Measurements from ENCODE around the gene BBLN.
"Not testable (repeated sequence)": the region's sequence is repeated elsewhere in the genome, so short reads cannot be mapped to it uniquely, and the experiment has no call there.

The BBLN gene

DNA sequence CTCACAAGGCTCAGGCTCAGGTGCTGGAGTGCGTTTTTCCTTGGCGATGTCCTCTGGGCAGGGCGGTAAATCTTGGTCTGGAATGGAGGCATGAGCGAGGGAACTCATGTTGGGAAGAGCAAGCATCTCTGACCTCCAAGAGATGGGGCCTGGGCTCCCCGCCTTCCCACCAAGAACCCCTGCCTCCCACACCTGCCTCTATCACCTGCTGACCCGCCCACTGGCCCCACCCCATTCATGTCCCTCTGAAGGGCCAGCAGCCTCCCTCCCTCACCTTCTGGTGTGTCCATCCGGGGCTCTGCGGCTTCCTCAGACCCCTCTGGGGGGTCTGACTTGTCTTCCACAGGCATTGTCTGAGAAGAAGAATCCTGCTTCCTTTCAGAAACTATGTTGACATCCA, 20.4 kb downstream of the BBLN start:
- no peak for DNase-seq (ENCODE audit: low read depth)
- no peak overlapping the region for H3K4me3 ChIP-seq (ENCODE audit: low read depth, low read length)
- TF ChIP-seq, protein P1, sequence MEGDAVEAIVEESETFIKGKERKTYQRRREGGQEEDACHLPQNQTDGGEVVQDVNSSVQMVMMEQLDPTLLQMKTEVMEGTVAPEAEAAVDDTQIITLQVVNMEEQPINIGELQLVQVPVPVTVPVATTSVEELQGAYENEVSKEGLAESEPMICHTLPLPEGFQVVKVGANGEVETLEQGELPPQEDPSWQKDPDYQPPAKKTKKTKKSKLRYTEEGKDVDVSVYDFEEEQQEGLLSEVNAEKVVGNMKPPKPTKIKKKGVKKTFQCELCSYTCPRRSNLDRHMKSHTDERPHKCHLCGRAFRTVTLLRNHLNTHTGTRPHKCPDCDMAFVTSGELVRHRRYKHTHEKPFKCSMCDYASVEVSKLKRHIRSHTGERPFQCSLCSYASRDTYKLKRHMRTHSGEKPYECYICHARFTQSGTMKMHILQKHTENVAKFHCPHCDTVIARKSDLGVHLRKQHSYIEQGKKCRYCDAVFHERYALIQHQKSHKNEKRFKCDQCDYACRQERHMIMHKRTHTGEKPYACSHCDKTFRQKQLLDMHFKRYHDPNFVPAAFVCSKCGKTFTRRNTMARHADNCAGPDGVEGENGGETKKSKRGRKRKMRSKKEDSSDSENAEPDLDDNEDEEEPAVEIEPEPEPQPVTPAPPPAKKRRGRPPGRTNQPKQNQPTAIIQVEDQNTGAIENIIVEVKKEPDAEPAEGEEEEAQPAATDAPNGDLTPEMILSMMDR (IDR thresholded peaks at IDR 0.05; ENCODE audit: insufficient read depth, low read depth, low read length, missing control alignments): no peak

DNA sequence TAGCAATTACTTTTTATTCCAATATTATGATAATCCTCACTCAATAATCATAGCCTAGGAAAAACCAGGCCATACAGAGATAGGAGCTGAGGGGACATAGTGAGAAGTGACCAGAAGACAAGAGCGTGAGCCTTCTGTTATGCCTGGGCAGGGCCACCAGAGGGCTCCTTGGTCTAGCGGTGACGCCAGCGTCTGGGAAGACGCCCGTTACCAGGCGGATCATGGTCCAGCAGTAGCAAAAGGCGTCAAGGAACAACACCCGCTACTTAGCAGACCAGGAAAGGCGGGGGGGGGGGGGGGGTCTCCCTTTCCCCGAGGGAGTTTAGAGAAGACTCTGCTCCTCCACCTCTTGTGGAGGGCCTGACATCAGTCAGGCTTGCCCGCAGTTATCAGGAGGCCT, 21.4 kb downstream of the BBLN start:
- DNase-seq (ENCODE audit: low read depth); H3K4me3 ChIP-seq (ENCODE audit: low read depth, low read length): not testable (repeated sequence)

DNA sequence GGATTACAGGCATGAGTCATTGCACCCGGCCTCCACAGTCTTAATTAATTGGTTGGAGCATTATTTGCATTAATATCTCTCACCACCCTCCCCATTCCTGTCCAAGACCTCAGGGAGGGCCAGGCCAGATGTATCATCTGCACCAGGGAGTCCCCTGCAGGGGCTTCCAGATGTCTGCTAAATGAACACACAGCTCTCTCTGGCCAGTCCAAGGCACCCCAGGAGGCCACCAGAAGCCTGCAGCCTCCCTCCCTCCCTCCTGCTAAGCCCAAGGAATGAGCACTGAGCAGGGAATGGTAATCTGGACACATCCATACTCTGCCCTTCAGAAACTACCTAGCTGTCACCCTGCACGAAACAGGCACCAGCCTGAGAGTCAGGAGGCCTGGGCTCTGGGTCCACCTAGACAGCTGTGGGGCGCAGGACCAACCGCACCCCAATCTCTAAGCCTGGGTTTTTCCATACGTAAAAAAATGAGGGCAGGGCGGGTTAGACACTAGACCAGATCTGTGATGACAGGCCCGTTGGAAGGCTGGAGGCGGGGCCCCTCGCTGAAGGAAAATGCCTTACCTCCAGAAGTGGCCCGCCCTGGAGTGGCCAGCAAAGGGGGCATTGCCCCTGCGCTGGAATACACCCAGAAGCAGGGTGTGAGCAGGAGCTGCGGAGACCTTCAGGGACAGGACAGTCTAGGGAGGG, 23.0 kb downstream of the BBLN start:
- DNase-seq (ENCODE audit: low read depth): no peak

DNA sequence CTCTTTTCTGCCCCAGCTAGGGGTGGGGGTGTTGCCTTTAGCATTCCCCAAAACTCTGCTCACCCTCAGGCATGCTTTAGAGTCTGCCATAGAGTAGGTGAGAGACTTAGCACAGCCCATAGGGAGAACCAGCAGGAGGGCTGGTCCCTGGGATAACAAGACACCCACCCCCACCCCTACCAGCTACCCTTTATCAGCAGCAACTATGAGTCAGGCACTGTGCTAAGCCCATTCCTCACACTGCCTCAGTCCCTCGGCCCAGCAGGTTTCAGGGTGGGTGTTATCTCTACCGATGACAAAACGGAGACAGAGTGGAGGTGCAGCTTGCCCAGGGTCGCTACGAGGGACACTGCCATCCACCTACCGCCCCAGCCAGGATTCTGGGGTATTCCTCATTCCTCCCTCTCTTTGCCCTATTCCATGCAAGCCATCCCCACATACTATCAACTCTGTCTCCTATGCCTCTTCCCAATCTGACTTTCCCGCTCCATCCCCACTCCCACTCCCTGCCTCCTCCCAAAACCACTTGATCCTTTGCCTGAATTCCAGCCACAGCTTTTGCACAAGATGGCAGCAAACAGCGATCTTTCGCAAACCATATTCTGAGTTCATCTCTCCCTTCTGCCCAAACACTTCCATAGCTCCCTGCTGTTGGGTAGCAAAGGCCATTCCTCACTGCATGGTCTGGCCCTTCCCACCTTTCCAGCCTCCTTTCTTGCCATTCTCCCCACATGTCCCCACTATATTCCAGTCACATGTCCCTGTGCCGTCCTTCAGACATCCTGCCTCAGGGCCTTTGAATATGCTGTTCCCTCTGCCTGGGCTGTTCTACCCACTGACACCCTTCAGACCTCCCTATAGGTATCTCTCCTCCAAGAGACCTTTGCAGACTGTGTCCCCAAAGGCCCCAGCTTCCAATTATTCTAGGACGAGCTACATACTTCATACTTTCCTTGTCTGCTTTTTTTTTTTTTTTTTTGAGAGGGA, 26.2 kb downstream of the BBLN start:
- DNase-seq (ENCODE audit: low read depth): no peak
- TF ChIP-seq, protein P1 (IDR thresholded peaks at IDR 0.05; ENCODE audit: insufficient read depth, low read depth, low read length, missing control alignments): no peak

More for the DNA sequence above, 23.0 kb downstream of the BBLN start:
- H3K4me3 ChIP-seq (ENCODE audit: low read depth, low read length): no peak overlapping the region
- TF ChIP-seq, protein P1 (IDR thresholded peaks at IDR 0.05; ENCODE audit: insufficient read depth, low read depth, low read length, missing control alignments): no peak

DNA sequence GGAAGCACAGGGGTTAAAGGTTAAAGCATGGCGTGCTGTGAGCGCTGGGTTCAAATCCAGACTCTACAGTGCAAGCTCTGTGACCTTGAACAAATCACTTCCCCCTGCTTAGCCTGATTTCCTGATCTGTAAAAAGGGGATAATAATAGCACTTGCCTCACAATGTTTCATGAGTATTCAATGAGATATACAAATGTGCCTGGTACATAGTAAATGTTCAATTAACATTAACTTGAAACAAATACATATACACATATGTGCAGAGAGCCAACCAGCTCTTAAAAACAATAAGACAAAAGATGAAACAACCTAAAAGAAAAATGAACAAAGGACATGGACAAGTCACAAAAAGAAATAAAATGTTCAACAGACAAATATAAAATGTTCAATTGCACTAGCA, 27.3 kb downstream of the BBLN start:
- no peak for DNase-seq (ENCODE audit: low read depth)
- TF ChIP-seq, protein P1 (IDR thresholded peaks at IDR 0.05; ENCODE audit: insufficient read depth, low read depth, low read length, missing control alignments): no peak
- no peak overlapping the region for H3K4me3 ChIP-seq (ENCODE audit: low read depth, low read length)

More for the DNA sequence above, 26.2 kb downstream of the BBLN start:
- H3K4me3 ChIP-seq (ENCODE audit: low read depth, low read length): no peak overlapping the region

DNA sequence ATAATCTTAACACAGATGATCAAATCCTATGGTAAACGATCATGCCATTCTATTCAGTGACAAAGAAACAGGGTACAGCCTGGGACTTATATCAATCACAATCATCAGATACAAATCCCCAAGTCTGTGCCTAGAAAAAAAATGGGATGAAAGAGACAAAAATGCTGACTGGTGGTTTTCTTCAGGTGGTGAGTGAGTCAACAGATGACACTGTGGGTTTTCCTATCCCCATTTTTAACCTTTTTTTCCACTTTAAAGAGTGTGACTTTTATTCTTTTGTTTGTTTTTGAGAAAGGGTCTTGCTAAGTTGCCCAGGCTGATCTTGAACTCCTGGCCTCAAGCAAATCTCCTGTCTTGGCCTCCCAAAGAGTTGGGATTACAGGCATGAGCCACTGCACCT, 28.1 kb downstream of the BBLN start:
- DNase-seq (ENCODE audit: low read depth): no peak
- TF ChIP-seq, protein P1 (IDR thresholded peaks at IDR 0.05; ENCODE audit: insufficient read depth, low read depth, low read length, missing control alignments): no peak
- H3K4me3 ChIP-seq (ENCODE audit: low read depth, low read length): no peak overlapping the region

DNA sequence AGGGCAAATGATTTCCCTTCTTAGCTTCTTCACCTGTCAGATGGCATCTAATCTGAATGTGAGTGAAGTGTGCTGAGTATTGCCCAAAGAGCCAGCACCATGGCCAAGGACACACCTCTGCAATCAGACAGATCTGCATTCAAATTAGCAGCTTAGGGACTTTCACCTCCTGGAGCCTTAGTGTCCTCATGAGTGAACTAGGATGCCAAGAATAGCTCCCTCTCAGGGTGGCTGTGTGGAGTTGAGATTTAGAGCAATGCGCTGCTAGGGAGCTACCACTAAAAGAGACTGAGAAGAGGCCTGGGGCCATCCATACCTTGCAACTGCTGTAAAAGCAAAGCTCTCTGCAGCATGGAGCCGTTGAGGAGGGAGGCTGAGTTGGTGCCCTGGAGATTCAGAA, 29.9 kb downstream of the BBLN start:
- TF ChIP-seq, protein P1 (IDR thresholded peaks at IDR 0.05; ENCODE audit: insufficient read depth, low read depth, low read length, missing control alignments): no peak
- H3K4me3 ChIP-seq (ENCODE audit: low read depth, low read length): no peak overlapping the region

More for the DNA sequence above, 29.9 kb downstream of the BBLN start:
- DNase-seq (ENCODE audit: low read depth): peak; percentile 28

All from GM12865 (cell line).